GM12878 (cell line): ENCODE results near the gene COA1. TPM values are rescaled to one million over a fixed set of nuclear protein-coding genes. Genes with fewer than 3 reads are reported as not detected.
"Not testable (repeated sequence)": the region's sequence is repeated elsewhere in the genome, so short reads cannot be mapped to it uniquely, and the experiment has no call there.

ENCODE experiments used
- ATAC-seq: fragments of 200-7000 bp; cut with Tn5 transposase; 3 replicates; pipeline ENCODE4 v1.9.1; 2020; ENCODE audit warnings: mild to moderate bottlenecking, moderate library complexity
- BruUV-seq: library from RNA; stranded (reverse); fragments of 400-500 nt; replicated peaks from 2 replicates; lab custom pipeline; 2021; lab: Mats Ljungman, UMichigan
- CTCF ChIA-PET: fragments of 300-600 bp; sonication (Branson Sonifier 250); formaldehyde crosslinking; extraction: SDS; loops from one replicate; lab custom pipeline; 2021; ENCODE audit warnings: inconsistent platforms; lab: Yijun Ruan, JAX
- POLR2A ChIA-PET: fragments of 350-600 bp; formaldehyde crosslinking; extraction: SDS; loops from one replicate; lab custom pipeline; 2021; ENCODE audit warnings: inconsistent platforms; lab: Charles Lee
- RAD21 ChIA-PET: fragments of 300-600 bp; sonication (Branson Sonifier 250); formaldehyde crosslinking; loops from one replicate; lab custom pipeline; 2023; ENCODE audit warnings: antibody characterized with exemption; ENCODE audit not compliant: unreplicated experiment; lab: Charles Lee
- SMC1A ChIA-PET: fragments of 300-600 bp; sonication (Branson Sonifier 250); formaldehyde crosslinking; loops from one replicate; lab custom pipeline; 2023; ENCODE audit not compliant: unreplicated experiment, uncharacterized antibody; lab: Charles Lee
- DNase-seq: peaks from one replicate; pipeline ENCODE4 v3.0.0-alpha.2; 2011; ENCODE audit warnings: low read depth, low spot score
- FAIRE-seq: peaks from 3 replicates; lab custom pipeline; 2011; peaks lifted over from hg19 to GRCh38; lab: Jason Lieb, UNC
- H2AFZ ChIP-seq: 2 replicates; pipeline ENCODE4 v1.6.0; 2011; ENCODE audit warnings: low read depth, low read length, control low read depth; ENCODE audit not compliant: control insufficient read depth
- H3K27ac ChIP-seq: 2 replicates; pipeline ENCODE4 v1.5.1; 2011; ENCODE audit warnings: control low read depth; ENCODE audit not compliant: control insufficient read depth, insufficient read depth
- H3K27me3 ChIP-seq, 2 experiments: replicated peaks in 1 of 2; 2 replicates each; pipeline versions ENCODE4 v1.6.0 to v1.6.1; 2011; ENCODE audit warnings: low read length in 1 of 2; ENCODE audit not compliant: control insufficient read depth in 2 of 2, insufficient read depth in 2 of 2
- H3K36me3 ChIP-seq, 2 experiments: 2 replicates each; pipeline ENCODE4 v1.5.1; 2011; ENCODE audit warnings: low read length in 1 of 2; ENCODE audit not compliant: control insufficient read depth in 2 of 2, insufficient read depth in 2 of 2
- H3K4me1 ChIP-seq: 2 replicates; pipeline ENCODE4 v1.6.1; 2011; ENCODE audit warnings: mild to moderate bottlenecking, low read length, moderate library complexity, mixed read lengths; ENCODE audit not compliant: control insufficient read depth, insufficient read depth
- H3K4me2 ChIP-seq: 2 replicates; pipeline ENCODE4 v1.6.0; 2011; ENCODE audit warnings: control low read depth; ENCODE audit not compliant: control insufficient read depth, insufficient read depth
- H3K4me3 ChIP-seq: fragments of 200-600 bp; sonication (generic); 2 replicates; pipeline ENCODE4 v1.5.1; 2016
- H3K79me2 ChIP-seq: 2 replicates; pipeline ENCODE4 v1.6.0; 2011; ENCODE audit warnings: low read length; ENCODE audit not compliant: control insufficient read depth, insufficient read depth
- H3K9ac ChIP-seq: 2 replicates; pipeline ENCODE4 v1.8.0; 2011; ENCODE audit warnings: low read length, control low read depth, mixed read lengths; ENCODE audit not compliant: control insufficient read depth, insufficient read depth
- H3K9me3 ChIP-seq: replicated peaks from 3 replicates; pipeline ENCODE4 v1.5.1; 2011; ENCODE audit warnings: mild to moderate bottlenecking, low read length; ENCODE audit not compliant: control insufficient read depth, insufficient read depth
- H4K20me1 ChIP-seq: 2 replicates; pipeline ENCODE4 v1.6.0; 2011; ENCODE audit not compliant: control insufficient read depth, insufficient read depth
- ATF7 ChIP-seq: fragments of 450-650 bp; IDR thresholded peaks from 2 replicates; pipeline ENCODE4 v1.6.1; 2016; ENCODE audit warnings: low read depth, mild to moderate bottlenecking
- CBX5 ChIP-seq: sonication (generic); IDR thresholded peaks from 2 replicates; pipeline ENCODE4 v1.6.1; 2016; ENCODE audit warnings: low read depth, moderate library complexity, mild to moderate bottlenecking, inconsistent platforms
- IKZF2 ChIP-seq, 2 experiments: fragments of 450-650 bp; IDR thresholded peaks; 2 replicates each; pipeline ENCODE4 v1.6.1; 2017; ENCODE audit warnings: mild to moderate bottlenecking in 2 of 2, moderate library complexity in 2 of 2
- NBN ChIP-seq: fragments of 450-650 bp; IDR thresholded peaks from 2 replicates; pipeline ENCODE4 v1.6.1; 2016
- POU2F2 ChIP-seq: IDR thresholded peaks from 3 replicates; pipeline ENCODE4 v1.6.1; 2011; ENCODE audit warnings: low read depth, mild to moderate bottlenecking, low read length, borderline replicate concordance
- RUNX3 ChIP-seq: IDR thresholded peaks from 2 replicates; pipeline ENCODE4 v1.6.1; 2012; ENCODE audit warnings: low read length, inconsistent platforms
- ZNF217 ChIP-seq: fragments of 450-650 bp; IDR thresholded peaks from 2 replicates; pipeline ENCODE4 v1.6.1; 2017; ENCODE audit warnings: antibody characterized with exemption, mild to moderate bottlenecking
- WGBS: methylation state at CpG from one replicate; pipeline ENCODE4 v1.1.6; 2016; ENCODE audit warnings: low lambda C conversion rate; ENCODE audit not compliant: insufficient replicate concordance, insufficient coverage; ENCODE audit errors: missing lambda C conversion rate; 5-methylcytosine and 5-hydroxymethylcytosine counted together
- in situ Hi-C: fragments of 300-500 bp; cut with MboI; formaldehyde crosslinking; loops from 9 replicates; pipeline ENCODE4 v1.14.3; 2018; ENCODE audit warnings: mixed read lengths
- intact Hi-C: fragments of 100-400 bp; cut with micrococcal nuclease; formaldehyde crosslinking; loops from one replicate; pipeline ENCODE4 v1.14.2; 2022; ENCODE audit not compliant: unreplicated experiment
- polyA plus RNA-seq, 11 experiments: library from polyadenylated mRNA; depleted of rRNA in 4 of 11; unstranded in 6 of 11; stranded (reverse) in 5 of 11; fragments of >200 nt; fragmentation: Nextera tagmentation in 4 of 11; fragmentation: Illumina TruSeq in 1 of 11; extraction: Ambion mirVana in 4 of 11; extraction: Trizol in 1 of 11; gene quantifications; 1 replicate in 1 of 11; 2 replicates in 10 of 11; pipeline versions ENCODE4 v1.2.1 to v1.2.3, GENCODE V29; 2011 to 2016; ENCODE audit warnings: inconsistent platforms in 2 of 11, missing spikeins in 2 of 11, low read depth in 1 of 11
- total RNA-seq, 4 experiments: library from RNA; depleted of rRNA in 3 of 4; stranded (reverse); fragments of >200 nt in 3 of 4; fragmentation: Illumina TruSeq in 1 of 4; extraction: Trizol in 1 of 4; gene quantifications; 2 replicates each; pipeline versions ENCODE4 v1.2.1 to v1.2.3, GENCODE V29; 2013 to 2021
- TF ChIP-seq, protein P1 (sequence below): fragments of 450-650 bp; IDR thresholded peaks from 2 replicates; pipeline ENCODE4 v1.6.1; 2017; ENCODE audit warnings: mild to moderate bottlenecking

The COA1 gene
- total and polyA plus RNA-seq, 10 of the 15 experiments (the other 5 are each of a cell fraction or from before 2014, with no cell fraction given): 83.1 to 258 (median 111) TPM

- H3K36me3 ChIP-seq, BruUV-seq, H4K20me1 ChIP-seq, FAIRE-seq, H3K4me1 ChIP-seq, H3K27me3 ChIP-seq, H3K9ac ChIP-seq, intact Hi-C loops, H3K4me2 ChIP-seq, H2AFZ ChIP-seq, DNase-seq, in situ Hi-C loops, H3K4me3 ChIP-seq: not testable (repeated sequence)
- ChIA-PET RAD21 (interaction anchor here (0.7 to 1.6 kb wide), 3 partner anchors 19 to 91 kb away, joined by 3 read pairs; partner anchors contain the start of gene STK17A), SMC1A (interaction anchor here (1.2 to 1.5 kb wide), 4 partner anchors 10 to 26 kb away, joined by 3 to 7 read pairs (median 5); no protein-coding TSS in a partner anchor), CTCF (interaction anchor here (0.8 to 1.0 kb wide), 2 partner anchors 9 to 16 kb away, joined by 3 to 4 read pairs; no protein-coding TSS in a partner anchor), POLR2A (interaction anchor here (0.9 kb wide), 1 partner anchor 22 kb away, joined by 4 read pairs; no protein-coding TSS in a partner anchor)
- WGBS: 61% methylated on average over 5 of the region's 5 CpGs
- H3K9me3 ChIP-seq: peaks cover 40% of the 10 kb centered on the region
- peak overlapping the region; percentile 37 for H3K27ac ChIP-seq
- peaks cover 82% of the 10 kb centered on the region for H3K79me2 ChIP-seq
- TF ChIP-seq IKZF2 (IDR thresholded peaks at IDR 0.05): peak in 1 of 2 experiments; percentile 53; a peak in 2 of 4 replicates
- 0 out of 3 replicates have a peak, but pooled peaks have one; percentile 37 for TF ChIP-seq POU2F2
- TF ChIP-seq RUNX3: peak; percentile 69
- peak; percentile 82 for TF ChIP-seq ZNF217
- TF ChIP-seq, protein P1, sequence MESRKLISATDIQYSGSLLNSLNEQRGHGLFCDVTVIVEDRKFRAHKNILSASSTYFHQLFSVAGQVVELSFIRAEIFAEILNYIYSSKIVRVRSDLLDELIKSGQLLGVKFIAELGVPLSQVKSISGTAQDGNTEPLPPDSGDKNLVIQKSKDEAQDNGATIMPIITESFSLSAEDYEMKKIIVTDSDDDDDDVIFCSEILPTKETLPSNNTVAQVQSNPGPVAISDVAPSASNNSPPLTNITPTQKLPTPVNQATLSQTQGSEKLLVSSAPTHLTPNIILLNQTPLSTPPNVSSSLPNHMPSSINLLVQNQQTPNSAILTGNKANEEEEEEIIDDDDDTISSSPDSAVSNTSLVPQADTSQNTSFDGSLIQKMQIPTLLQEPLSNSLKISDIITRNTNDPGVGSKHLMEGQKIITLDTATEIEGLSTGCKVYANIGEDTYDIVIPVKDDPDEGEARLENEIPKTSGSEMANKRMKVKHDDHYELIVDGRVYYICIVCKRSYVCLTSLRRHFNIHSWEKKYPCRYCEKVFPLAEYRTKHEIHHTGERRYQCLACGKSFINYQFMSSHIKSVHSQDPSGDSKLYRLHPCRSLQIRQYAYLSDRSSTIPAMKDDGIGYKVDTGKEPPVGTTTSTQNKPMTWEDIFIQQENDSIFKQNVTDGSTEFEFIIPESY: peak; percentile 63; the same call in 1 of the 2 replicates
- peak; percentile 77; the same call in 1 of the 2 replicates for TF ChIP-seq CBX5
- TF ChIP-seq ATF7: peak; percentile 61
- peak; percentile 29; the same call in 1 of the 2 replicates for TF ChIP-seq NBN
- ATAC-seq: peak; percentile 42
Observed at GRCh38 chr7:43673243-43673976, 55.9 kb downstream of the COA1 start.
